ENCODE results near the gene GLG1. TPM values are rescaled to one million over a fixed set of nuclear protein-coding genes. Genes with fewer than 3 reads are reported as not detected.

GLG1 gene
- total RNA-seq, 1 experiment from 2014 or later = 237 TPM

DNA sequence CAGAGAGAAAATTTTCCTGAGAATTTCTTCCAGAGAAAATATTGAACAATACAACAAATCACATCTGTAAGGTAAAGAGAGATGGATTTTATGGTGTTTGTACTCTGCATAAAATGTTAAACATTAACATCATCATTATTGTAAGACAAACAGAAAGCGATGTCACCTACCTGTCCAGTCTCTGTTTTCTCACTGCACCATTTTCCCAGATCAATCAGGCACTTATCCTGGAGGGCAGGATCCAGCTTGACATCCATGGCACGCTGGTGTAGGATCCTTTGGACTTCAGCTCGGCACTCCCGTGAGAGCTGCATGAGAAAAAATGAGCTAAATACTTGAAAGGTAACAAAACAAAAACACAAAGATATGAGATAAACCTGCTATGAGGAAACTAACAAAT lies 129.7 kb downstream of the GLG1 start (continued):
- no peak for TF ChIP-seq FOSL1 (IDR thresholded peaks at IDR 0.05; ENCODE audit: low read depth)
- no peak for TF ChIP-seq YY1 (IDR thresholded peaks at IDR 0.05; ENCODE audit: extremely low read depth, insufficient replicate concordance, low read depth, low read length)
- no peak for TF ChIP-seq POLR2AphosphoS5 (IDR thresholded peaks at IDR 0.05; ENCODE audit: low read depth, low read length)
- TF ChIP-seq EGR1 (IDR thresholded peaks at IDR 0.05; ENCODE audit: low read depth) = no peak

GRCh38 chr16:74474416-74474815 lies 132.5 kb downstream of the GLG1 start:
- intact Hi-C loops (cut with micrococcal nuclease) = no loop called here

More at GRCh38 chr16:74474416-74474815, 132.5 kb downstream of the GLG1 start:
- Histone ChIP-seq H3K9me2 (ENCODE audit: insufficient read depth) (no peaks in the 10 kb centered on the region), H3K9me3 (ENCODE audit: control insufficient read depth in 1 of 2, insufficient read depth in 1 of 2, low read depth in 1 of 2, low read length in 2 of 2) (no peaks in the 10 kb centered on the region), H3K4me3 (replicated peaks in 1 of 2; ENCODE audit: low read depth in 1 of 2, low read length in 2 of 2) (no peak overlapping the region), H3K9ac (ENCODE audit: low read length) (no peak overlapping the region), H3K4me1 (ENCODE audit: control insufficient read depth in 1 of 2, insufficient read depth in 2 of 2, low read length in 2 of 2) (peaks cover 2 to 3% of the 10 kb centered on the region in 2 experiments), H4K20me1 (ENCODE audit: insufficient read depth) (no peaks in the 10 kb centered on the region; the same call in 1 of the 2 replicates), H3K27me3 (ENCODE audit: insufficient read depth, low read length) (no peaks in the 10 kb centered on the region), H2AFZ (ENCODE audit: low read depth, low read length, poor library complexity, severe bottlenecking) (no peak overlapping the region), H3K27ac (ENCODE audit: low read depth, low read length) (no peak overlapping the region), H3K36me3 (ENCODE audit: control insufficient read depth in 1 of 2, insufficient read depth in 2 of 2, low read length in 2 of 2) (peaks cover 56% of the 10 kb centered on the region in 2 experiments), H3K79me2 (ENCODE audit: insufficient read depth, low read length) (peaks cover 23% of the 10 kb centered on the region; the same call in 1 of the 2 replicates), H3K4me2 (ENCODE audit: low read length) (no peak overlapping the region)
- DNase-seq (ENCODE audit: low read depth, low spot score) = no peak
- no TSS peak for BruUV-seq (replicated peaks)
- ChIA-PET RAD21 (ENCODE audit: low non-redundant PET in 1 of 2, low total read pairs in 2 of 2, uncharacterized antibody in 2 of 2, unreplicated experiment in 2 of 2) (no interaction called here), POLR2A (no interaction called here), CTCF (no interaction called here)
- no peak for ATAC-seq
- no peak for TF ChIP-seq CTCF (IDR thresholded peaks at IDR 0.05 in 2 of 3, conservative IDR thresholded peaks at IDR 0.05 in 1 of 3; ENCODE audit: borderline replicate concordance in 1 of 3, insufficient read depth in 1 of 3, low read depth in 2 of 3, low read length in 2 of 3)
- TF ChIP-seq REST (IDR thresholded peaks at IDR 0.05; ENCODE audit: low read depth) = no peak
- TF ChIP-seq EZH2 (IDR thresholded peaks at IDR 0.05) = no peak
- no peak for TF ChIP-seq FOSL1 (IDR thresholded peaks at IDR 0.05; ENCODE audit: low read depth)
- TF ChIP-seq SIN3A (IDR thresholded peaks at IDR 0.05; ENCODE audit: low read depth) = no peak
- no peak for TF ChIP-seq POLR2A (IDR thresholded peaks at IDR 0.05; ENCODE audit: borderline replicate concordance, extremely low read depth, insufficient read depth, insufficient read length)
- no peak for TF ChIP-seq MAX (IDR thresholded peaks at IDR 0.05)
- no peak for TF ChIP-seq EZH2phosphoT487 (IDR thresholded peaks at IDR 0.05; ENCODE audit: borderline replicate concordance)
- TF ChIP-seq CEBPB (IDR thresholded peaks at IDR 0.05; ENCODE audit: low read depth) = no peak
- TF ChIP-seq ELF1 (IDR thresholded peaks at IDR 0.05; ENCODE audit: borderline replicate concordance, low read depth) = no peak
- TF ChIP-seq SRF (IDR thresholded peaks at IDR 0.05; ENCODE audit: low read depth) = no peak
- no peak for TF ChIP-seq EGR1 (IDR thresholded peaks at IDR 0.05; ENCODE audit: low read depth)
- TF ChIP-seq ATF3 (IDR thresholded peaks at IDR 0.05) = no peak
- TF ChIP-seq POLR2AphosphoS5 (IDR thresholded peaks at IDR 0.05; ENCODE audit: low read depth, low read length) = no peak
- TF ChIP-seq SP1 (IDR thresholded peaks at IDR 0.05; ENCODE audit: low read depth) = no peak
- TF ChIP-seq TCF7L2 (IDR thresholded peaks at IDR 0.05; ENCODE audit: borderline replicate concordance, extremely low read depth, insufficient read depth, insufficient read length) = no peak
- TF ChIP-seq JUND (IDR thresholded peaks at IDR 0.05) = no peak
